Renal pelvis (tissue), 12 donors: Measurements from ENCODE around the gene JPT2. TPM values are rescaled to one million over a fixed set of nuclear protein-coding genes. Genes with fewer than 3 reads are reported as not detected.

Experiments
- DNase-seq: peaks from one replicate; pipeline ENCODE4 v3.0.0-alpha.2; 2013
- long read RNA-seq, 16 experiments: transcript quantifications; one replicate each; lab custom pipeline, GENCODE V29; 2026
- polyA plus RNA-seq, 3 donors: library from polyadenylated mRNA; unstranded; fragments of 120-200 nt; gene quantifications; one replicate each; pipeline ENCODE4 v1.2.1, GENCODE V29; 2013; ENCODE audit not compliant: insufficient read length in 3 of 3

Gene JPT2, protein sequence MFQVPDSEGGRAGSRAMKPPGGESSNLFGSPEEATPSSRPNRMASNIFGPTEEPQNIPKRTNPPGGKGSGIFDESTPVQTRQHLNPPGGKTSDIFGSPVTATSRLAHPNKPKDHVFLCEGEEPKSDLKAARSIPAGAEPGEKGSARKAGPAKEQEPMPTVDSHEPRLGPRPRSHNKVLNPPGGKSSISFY
- 10 to 100 TPM; 75.4 to 83.3 (median 78.9) TPM for polyA plus RNA-seq
- long read RNA-seq, donor 1, transcript JPT2-201 (5 exons, 3,718 nt): major isoform, 25 of 31 reads
- long read RNA-seq, donor 1, partial matches to known transcripts: 0 of 31 reads
- long read RNA-seq, donor 1, other reads (novel, unspliced or antisense): 0 of 31 reads
- long read RNA-seq, donor 2, transcript JPT2-201 (5 exons, 3,718 nt): major isoform, 31 of 36 reads
- long read RNA-seq, donor 2, partial matches to known transcripts: 0 of 36 reads
- long read RNA-seq, donor 2, other reads (novel, unspliced or antisense): 0 of 36 reads
- long read RNA-seq, donor 3, transcript JPT2-201 (5 exons, 3,718 nt): major isoform, 19 of 27 reads
- long read RNA-seq, donor 3, partial matches to known transcripts: 0 of 27 reads
- long read RNA-seq, donor 3, other reads (novel, unspliced or antisense): 0 of 27 reads
- long read RNA-seq, donor 4, transcript JPT2-201 (5 exons, 3,718 nt): major isoform, 28 of 38 reads
- long read RNA-seq, donor 4, partial matches to known transcripts: 0 of 38 reads
- long read RNA-seq, donor 4, other reads (novel, unspliced or antisense): 0 of 38 reads
- long read RNA-seq, donor 5, transcript JPT2-201 (5 exons, 3,718 nt): major isoform, 18 of 37 reads
- long read RNA-seq, donor 5, partial matches to known transcripts: 15 of 37 reads
- long read RNA-seq, donor 5, other reads (novel, unspliced or antisense): 0 of 37 reads
- long read RNA-seq, donor 6, transcript JPT2-201 (5 exons, 3,718 nt): major isoform, 33 of 41 reads
- long read RNA-seq, donor 6, partial matches to known transcripts: 0 of 41 reads
- long read RNA-seq, donor 6, other reads (novel, unspliced or antisense): 0 of 41 reads
- long read RNA-seq, donor 7, transcript JPT2-201 (5 exons, 3,718 nt): major isoform, 43 of 73 reads
- long read RNA-seq, donor 7, partial matches to known transcripts: 19 of 73 reads
- long read RNA-seq, donor 7, other reads (novel, unspliced or antisense): 0 of 73 reads
- long read RNA-seq, donor 8, transcript JPT2-201 (5 exons, 3,718 nt): major isoform, 12 of 14 reads
- long read RNA-seq, donor 8, partial matches to known transcripts: 0 of 14 reads
- long read RNA-seq, donor 8, other reads (novel, unspliced or antisense): 0 of 14 reads
- long read RNA-seq, donor 9, transcript JPT2-201 (5 exons, 3,718 nt): major isoform, 33 of 43 reads
- long read RNA-seq, donor 9, transcript JPT2-207 (4 exons, 565 nt): minor isoform, 5 of 43 reads
- long read RNA-seq, donor 9, partial matches to known transcripts: 0 of 43 reads
- long read RNA-seq, donor 9, other reads (novel, unspliced or antisense): 0 of 43 reads
- long read RNA-seq, donor 10, transcript JPT2-201 (5 exons, 3,718 nt): major isoform, 27 of 31 reads
- long read RNA-seq, donor 10, partial matches to known transcripts: 0 of 31 reads
- long read RNA-seq, donor 10, other reads (novel, unspliced or antisense): 0 of 31 reads
- long read RNA-seq, donor 11, transcript JPT2-201 (5 exons, 3,718 nt): major isoform, 24 of 30 reads
- long read RNA-seq, donor 11, partial matches to known transcripts: 0 of 30 reads
- long read RNA-seq, donor 11, other reads (novel, unspliced or antisense): 0 of 30 reads
- long read RNA-seq, donor 12, transcript JPT2-201 (5 exons, 3,718 nt): major isoform, 50 of 61 reads
- long read RNA-seq, donor 12, partial matches to known transcripts: 0 of 61 reads
- long read RNA-seq, donor 12, other reads (novel, unspliced or antisense): 0 of 61 reads
- long read RNA-seq, donor 13, transcript JPT2-201 (5 exons, 3,718 nt): major isoform, 22 of 25 reads
- long read RNA-seq, donor 13, partial matches to known transcripts: 0 of 25 reads
- long read RNA-seq, donor 13, other reads (novel, unspliced or antisense): 0 of 25 reads
- long read RNA-seq, donor 14: 0 reads
- long read RNA-seq, donor 15: 0 reads
- long read RNA-seq, donor 16, transcript JPT2-201 (5 exons, 3,718 nt): major isoform, 31 of 39 reads
- long read RNA-seq, donor 16, partial matches to known transcripts: 0 of 39 reads
- long read RNA-seq, donor 16, other reads (novel, unspliced or antisense): 0 of 39 reads

- DNase-seq: peak; percentile 97
Measured at GRCh38 chr16:1677942-1678499, at the start of gene JPT2. Gene JPT2, plus strand, starts transcription at chr16:1678279. Its CDS starts 34 bp downstream, at chr16:1678313.

GRCh38 chr16:1630450-1631213 lies 47.4 kb upstream of the JPT2 start:
- no peak for DNase-seq

DNA sequence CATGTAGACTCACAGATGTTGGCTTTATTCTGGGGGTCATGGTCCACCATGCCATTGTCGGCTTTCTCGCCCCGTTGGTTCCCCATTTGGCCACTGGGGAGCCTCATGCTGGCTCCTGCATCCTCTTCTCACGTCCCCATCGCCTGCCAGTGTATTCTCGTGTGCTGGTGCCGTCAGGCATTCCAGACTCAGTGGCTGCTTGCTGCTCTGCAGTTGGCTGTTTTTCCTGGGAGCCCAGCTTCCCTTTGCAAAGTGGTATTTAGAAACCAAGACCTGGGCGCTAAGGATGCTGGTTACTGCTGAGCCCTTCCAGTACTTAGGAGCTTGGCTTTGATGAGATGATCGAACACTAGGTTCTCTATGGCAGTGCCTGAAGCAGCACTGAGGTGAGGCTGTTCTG lies 46.8 kb upstream of the JPT2 start:
- DNase-seq: no peak

DNA sequence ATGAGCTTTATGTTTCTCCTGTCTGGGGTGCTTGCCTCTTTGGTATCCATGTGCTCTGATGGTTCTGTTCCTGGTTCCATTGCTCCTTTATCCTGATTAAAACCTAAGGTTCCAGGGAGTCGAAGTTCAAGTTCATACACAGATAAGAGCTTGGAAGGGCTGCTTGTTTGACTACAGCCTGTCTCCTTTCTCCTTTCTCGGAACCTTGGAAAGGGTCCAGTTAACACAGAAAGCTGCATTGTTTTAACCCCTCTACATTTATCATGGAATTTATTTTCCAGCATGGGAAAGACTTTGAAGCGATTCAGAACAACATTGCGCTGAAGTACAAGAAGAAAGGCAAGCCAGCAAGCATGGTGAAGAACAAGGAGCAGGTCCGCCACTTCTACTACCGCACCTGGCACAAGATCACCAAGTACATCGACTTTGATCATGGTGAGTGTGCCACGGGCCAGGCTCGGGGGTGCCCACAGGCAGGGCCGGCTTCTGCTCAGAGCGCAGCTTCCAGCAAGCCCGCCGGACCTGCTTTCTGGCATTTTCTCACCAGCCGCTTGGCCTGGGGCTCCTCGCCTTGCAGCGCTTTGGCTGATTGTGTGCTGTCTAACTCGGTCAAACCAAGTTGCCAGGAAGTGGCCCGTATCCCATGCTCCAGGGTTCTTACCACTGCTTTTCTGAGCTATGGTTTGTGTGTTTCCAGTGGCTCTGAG lies 46.0 kb upstream of the JPT2 start:
- no peak for DNase-seq

DNA sequence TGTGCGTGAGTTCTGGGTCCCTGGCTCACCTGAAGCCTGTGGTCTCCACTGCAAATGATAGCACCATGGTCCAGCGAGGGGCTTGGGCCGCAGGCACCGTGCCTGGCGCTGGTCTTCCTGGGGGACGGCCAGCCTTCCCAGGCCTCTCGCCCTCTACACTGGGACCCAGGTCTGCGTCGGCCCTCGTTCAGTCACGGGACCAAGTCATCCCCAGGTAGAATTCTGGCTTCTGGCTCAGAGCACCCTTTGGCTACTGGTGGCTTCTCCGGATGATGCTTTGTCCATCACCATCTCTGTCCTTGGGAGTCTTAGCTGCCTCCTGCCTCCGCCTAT lies 45.5 kb upstream of the JPT2 start:
- no peak for DNase-seq

GRCh38 chr16:1633310-1633709 lies 44.8 kb upstream of the JPT2 start:
- no peak for DNase-seq

DNA sequence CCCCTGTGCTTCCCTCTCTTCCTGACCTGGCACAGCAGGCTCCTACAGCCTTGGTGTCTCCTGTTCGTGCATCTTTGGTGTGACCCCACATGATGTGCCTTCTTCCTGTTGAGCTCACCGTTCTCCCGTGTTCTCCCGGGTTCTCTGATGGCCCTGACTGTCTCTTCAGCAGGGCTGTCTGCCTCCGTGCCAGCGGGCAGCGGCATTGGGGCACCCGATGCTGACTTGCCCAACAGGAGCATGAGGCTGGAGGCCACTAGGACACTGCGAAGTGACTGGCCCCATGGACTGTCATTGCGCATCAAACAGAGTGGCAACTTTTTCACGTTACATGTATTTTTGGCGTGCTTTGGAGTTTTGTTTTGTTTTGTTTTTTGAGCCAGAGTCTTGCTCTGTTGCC lies 43.5 kb upstream of the JPT2 start:
- no peak for DNase-seq

DNA sequence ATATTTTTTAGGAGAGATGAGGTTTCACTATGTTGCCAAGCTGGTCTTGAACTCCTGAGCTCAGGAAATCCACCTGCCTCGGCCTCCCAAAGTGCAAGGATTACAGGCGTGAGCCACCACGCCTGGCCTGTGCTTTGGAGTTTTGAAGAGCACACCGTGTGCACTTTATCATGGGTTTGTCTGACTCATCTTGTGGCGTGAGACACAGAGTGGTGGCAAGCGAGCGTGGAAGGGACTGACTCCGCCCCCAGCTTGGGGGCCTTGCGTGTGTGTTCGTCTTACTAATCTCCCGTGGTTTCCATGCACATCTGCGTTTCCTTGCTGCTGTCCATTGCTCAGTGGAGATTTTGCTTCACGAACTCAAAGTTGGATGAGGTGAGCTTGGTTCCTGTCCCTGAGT lies 43.0 kb upstream of the JPT2 start:
- no peak for DNase-seq

GRCh38 chr16:1637526-1637925 lies 40.6 kb upstream of the JPT2 start:
- no peak for DNase-seq

DNA sequence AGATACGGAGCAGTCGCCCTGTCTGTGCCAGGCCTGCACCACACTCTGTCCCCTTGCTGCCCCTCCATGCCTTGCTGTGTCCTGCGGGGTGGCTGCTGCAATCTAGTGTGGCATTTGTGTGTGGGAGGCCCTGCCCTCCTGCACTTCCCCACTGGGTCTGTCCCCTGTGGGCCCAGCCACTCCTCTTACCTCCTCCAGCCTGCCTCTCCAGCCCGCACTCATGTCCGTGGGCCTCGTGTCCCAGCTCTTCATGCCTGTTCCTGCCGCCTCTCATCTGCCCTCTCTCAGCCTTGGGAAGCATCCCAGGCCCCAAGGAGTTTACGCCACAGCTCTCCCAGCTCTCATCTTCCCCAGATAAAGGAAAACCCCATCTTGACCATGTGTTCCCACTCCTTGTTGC lies 39.3 kb upstream of the JPT2 start:
- DNase-seq: no peak

GRCh38 chr16:1639282-1639681 lies 38.8 kb upstream of the JPT2 start:
- no peak for DNase-seq

- DNase-seq: no peak
Measured at GRCh38 chr16:1639860-1640259, 38.2 kb upstream of the JPT2 start.

DNA sequence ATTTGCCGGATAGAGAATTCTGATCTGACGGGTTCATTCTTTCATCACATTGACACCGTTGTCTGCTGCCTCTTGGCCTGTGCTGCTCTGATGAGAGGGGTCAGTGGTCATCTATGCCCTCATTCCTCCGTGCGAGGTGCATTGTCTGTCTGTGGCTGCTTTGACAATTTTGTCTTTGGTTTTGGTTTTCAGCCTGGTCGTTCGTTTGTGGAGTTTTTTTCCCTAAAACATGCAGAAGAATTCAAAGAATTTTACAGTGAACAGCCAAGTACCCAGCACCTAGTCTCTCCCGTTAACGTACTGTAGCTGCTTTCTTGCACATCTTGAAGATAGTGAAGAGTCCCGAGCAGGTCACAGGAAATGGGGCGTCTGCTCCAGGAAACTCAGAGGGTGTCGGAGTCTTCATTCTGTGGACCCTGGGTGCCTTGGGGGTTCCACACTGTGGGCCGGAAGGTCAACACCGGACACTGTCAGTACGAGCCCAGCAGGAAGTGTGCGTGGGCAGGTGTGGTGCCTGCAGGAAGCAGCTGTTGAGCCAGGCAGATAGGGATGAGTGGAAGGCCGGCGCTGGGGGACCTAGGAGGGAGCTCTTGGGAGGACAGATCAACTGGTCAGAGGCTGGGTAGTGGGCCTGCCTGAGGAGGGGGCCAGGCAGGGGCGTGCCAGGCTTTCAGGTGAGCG lies 37.7 kb upstream of the JPT2 start:
- DNase-seq: no peak

DNA sequence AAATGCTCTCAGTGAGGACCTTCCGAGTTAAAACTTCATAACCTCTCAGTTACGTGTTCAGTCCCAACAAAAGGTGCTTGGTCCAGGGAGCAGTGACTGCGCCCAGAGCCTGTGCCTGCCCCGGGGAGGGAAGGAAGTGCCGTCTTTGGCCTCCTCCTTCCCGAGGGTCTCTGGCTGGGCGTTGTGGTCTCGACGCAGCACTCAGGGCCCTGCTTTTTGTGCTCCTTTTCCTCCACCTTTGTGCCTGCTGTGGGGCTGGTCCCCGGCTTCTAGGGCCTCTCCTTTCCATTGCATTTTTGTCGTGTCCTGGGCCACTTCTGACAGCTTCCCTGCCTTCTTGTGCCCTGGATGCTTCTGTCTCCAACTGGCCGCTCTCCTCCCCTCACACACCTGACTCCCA lies 36.8 kb upstream of the JPT2 start:
- DNase-seq: no peak

GRCh38 chr16:1642148-1642547 lies 35.9 kb upstream of the JPT2 start:
- no peak for DNase-seq

DNA sequence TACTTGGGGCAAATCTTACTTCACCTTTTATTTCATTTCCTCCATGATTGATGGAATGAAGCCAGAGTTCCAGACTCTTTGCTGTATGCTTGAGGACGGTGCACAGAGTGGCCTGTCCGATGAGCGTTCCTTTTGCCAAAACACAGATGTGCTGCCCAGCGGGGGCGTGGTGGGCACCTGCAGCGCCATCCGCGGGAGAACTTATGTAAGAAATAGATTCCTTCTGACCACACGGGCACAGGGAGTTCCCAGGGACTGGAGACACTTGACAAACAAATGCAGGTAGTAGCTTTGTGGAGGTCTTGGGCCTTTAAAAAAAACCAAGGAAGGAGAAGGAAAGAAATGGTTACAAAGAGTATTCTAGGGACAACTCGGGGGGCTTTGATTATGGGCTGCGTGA lies 35.3 kb upstream of the JPT2 start:
- no peak for DNase-seq

DNA sequence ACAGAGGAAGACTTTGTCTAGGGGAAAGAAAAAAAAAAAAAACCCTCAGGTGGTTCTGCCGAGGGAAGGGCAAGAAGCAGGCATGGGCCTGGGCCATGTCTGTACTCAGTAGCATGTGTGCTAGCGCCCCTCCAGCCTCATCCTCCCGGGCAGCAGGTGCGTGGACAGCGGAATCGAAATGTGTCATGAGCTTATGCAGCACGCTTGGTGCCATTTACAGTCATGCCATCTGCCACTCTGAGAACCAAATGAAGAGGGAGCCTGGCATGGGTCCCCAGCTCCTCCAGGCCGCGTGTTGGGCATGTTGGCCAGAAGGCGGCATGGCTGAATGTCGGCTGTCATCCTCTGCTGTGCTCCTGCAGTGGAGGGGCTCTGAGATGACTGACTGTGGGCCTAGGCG lies 34.6 kb upstream of the JPT2 start:
- DNase-seq: no peak
